MCF 10A (cell line): ENCODE results near the gene ELOVL5. TPM values are rescaled to one million over a fixed set of nuclear protein-coding genes. Genes with fewer than 3 reads are reported as not detected.

Source experiments
- BruUV-seq: library from RNA; stranded (reverse); fragments of 400-500 nt; replicated peaks from 2 replicates; lab custom pipeline; 2021; lab: Mats Ljungman, UMichigan
- CTCF ChIA-PET: fragments of 300-600 bp; sonication (Branson Sonifier 250); formaldehyde crosslinking; extraction: SDS; loops from one replicate; lab custom pipeline; 2021; ENCODE audit warnings: antibody characterized with exemption, inconsistent platforms; lab: Yijun Ruan, JAX
- POLR2A ChIA-PET: fragments of 300-600, 350-650 bp; sonication (Branson Sonifier 250); formaldehyde crosslinking; extraction: SDS; loops from one replicate; lab custom pipeline; 2020; ENCODE audit warnings: antibody characterized with exemption, inconsistent platforms; lab: Yijun Ruan, JAX
- DNase-seq: peaks from one replicate; pipeline ENCODE4 v3.0.0-alpha.2; 2018; ENCODE audit not compliant: unreplicated experiment
- H3K27ac Mint-ChIP-seq: one replicate; pipeline ENCODE4 v1.8.0; 2022; ENCODE audit warnings: mild to moderate bottlenecking, low read depth, mixed read lengths; ENCODE audit not compliant: unreplicated experiment
- H3K27me3 Mint-ChIP-seq: one replicate; pipeline ENCODE4 v1.8.0; 2022; ENCODE audit warnings: mixed read lengths; ENCODE audit not compliant: insufficient read depth, unreplicated experiment
- H3K36me3 Mint-ChIP-seq: one replicate; pipeline ENCODE4 v1.8.0; 2022; ENCODE audit warnings: mild to moderate bottlenecking, moderate library complexity, mixed read lengths; ENCODE audit not compliant: insufficient read depth, unreplicated experiment
- H3K4me1 Mint-ChIP-seq: one replicate; pipeline ENCODE4 v1.8.0; 2022; ENCODE audit warnings: mixed read lengths; ENCODE audit not compliant: insufficient read depth, unreplicated experiment
- H3K4me3 Mint-ChIP-seq: one replicate; pipeline ENCODE4 v1.8.0; 2022; ENCODE audit warnings: mild to moderate bottlenecking, moderate library complexity, mixed read lengths; ENCODE audit not compliant: unreplicated experiment
- H3K9me3 Mint-ChIP-seq: one replicate; pipeline ENCODE4 v1.8.0; 2022; ENCODE audit warnings: mixed read lengths; ENCODE audit not compliant: unreplicated experiment
- intact Hi-C: fragments of 100-400 bp; cut with micrococcal nuclease; formaldehyde crosslinking; loops from 2 replicates; pipeline ENCODE4 v1.14.1; 2022
- total RNA-seq: library from RNA; stranded (reverse); gene quantifications from 2 replicates; pipeline ENCODE4 v1.2.3, GENCODE V29; 2022
- TF ChIP-seq, protein P1 (sequence below): fragments of 200-600 bp; IDR thresholded peaks from one replicate; pipeline ENCODE4 v1.8.0; 2022; ENCODE audit warnings: antibody characterized with exemption, mild to moderate bottlenecking; ENCODE audit not compliant: unreplicated experiment

Gene ELOVL5
- total RNA-seq, 1 experiment from 2014 or later = 58.3 TPM

DNA sequence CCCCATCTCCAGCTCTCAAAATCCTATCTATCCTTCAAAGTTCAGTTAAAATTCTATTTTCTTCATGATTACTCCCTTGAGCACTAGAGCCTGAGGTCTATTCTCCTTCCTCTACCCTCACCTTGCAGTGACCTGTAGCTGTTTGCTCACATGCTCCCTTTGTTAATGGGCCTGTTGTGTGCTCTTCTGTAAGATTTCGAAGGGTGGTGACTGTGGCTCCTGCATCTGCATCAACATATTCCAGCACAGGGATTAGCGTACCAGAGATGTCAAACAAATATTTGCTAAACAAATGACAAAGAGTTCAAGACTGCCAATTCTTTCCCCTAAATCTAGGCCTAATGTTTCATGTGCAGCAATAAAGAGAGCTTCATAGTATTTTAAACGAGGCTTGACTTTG is 69.5 kb downstream of the ELOVL5 start:
- H3K36me3 Mint-ChIP-seq = peaks cover 11% of the 10 kb centered on the region
- H3K9me3 Mint-ChIP-seq = no peaks in the 10 kb centered on the region
- no TSS peak for BruUV-seq
- no peak overlapping the region for H3K27ac Mint-ChIP-seq
- H3K27me3 Mint-ChIP-seq = no peaks in the 10 kb centered on the region
- CTCF ChIA-PET = interaction anchor here (0.5 to 2.5 kb wide), 5 partner anchors 9 to 275 kb away, joined by 3 to 11 read pairs (median 3); no protein-coding TSS in a partner anchor
- no peak for DNase-seq
- H3K4me1 Mint-ChIP-seq = no peaks in the 10 kb centered on the region
- intact Hi-C loops = no loop called here
- no peak overlapping the region for H3K4me3 Mint-ChIP-seq
- TF ChIP-seq, protein P1, sequence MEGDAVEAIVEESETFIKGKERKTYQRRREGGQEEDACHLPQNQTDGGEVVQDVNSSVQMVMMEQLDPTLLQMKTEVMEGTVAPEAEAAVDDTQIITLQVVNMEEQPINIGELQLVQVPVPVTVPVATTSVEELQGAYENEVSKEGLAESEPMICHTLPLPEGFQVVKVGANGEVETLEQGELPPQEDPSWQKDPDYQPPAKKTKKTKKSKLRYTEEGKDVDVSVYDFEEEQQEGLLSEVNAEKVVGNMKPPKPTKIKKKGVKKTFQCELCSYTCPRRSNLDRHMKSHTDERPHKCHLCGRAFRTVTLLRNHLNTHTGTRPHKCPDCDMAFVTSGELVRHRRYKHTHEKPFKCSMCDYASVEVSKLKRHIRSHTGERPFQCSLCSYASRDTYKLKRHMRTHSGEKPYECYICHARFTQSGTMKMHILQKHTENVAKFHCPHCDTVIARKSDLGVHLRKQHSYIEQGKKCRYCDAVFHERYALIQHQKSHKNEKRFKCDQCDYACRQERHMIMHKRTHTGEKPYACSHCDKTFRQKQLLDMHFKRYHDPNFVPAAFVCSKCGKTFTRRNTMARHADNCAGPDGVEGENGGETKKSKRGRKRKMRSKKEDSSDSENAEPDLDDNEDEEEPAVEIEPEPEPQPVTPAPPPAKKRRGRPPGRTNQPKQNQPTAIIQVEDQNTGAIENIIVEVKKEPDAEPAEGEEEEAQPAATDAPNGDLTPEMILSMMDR = no peak
- POLR2A ChIA-PET = interaction anchor here (1.2 kb wide), 1 partner anchor 9 kb away, joined by 3 read pairs; no protein-coding TSS in a partner anchor

DNA sequence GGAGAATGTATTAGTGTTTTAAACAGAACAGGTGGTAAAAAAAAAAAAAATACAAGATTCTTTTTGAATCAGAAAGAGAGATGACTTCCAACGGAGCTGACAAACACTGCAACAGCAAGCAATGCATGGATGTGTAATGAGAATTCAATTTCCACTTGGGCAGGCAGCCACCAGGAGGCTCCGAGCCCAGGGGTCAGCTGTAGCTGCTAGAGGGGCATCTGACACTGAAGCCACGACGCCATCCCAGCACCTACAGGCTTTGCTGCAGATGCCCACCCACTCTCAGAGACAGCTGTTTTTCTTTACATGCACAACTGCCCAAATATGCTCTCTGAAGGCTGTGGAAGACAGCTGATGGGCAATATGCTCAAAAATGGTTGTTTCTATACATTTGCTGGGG is 75.4 kb downstream of the ELOVL5 start:
- H3K9me3 Mint-ChIP-seq = no peaks in the 10 kb centered on the region
- DNase-seq = no peak
- POLR2A ChIA-PET = interaction anchor here (1.1 to 1.2 kb wide), 2 partner anchors 11 to 23 kb away, joined by 5 read pairs; no protein-coding TSS in a partner anchor
- peaks cover 44% of the 10 kb centered on the region for H3K36me3 Mint-ChIP-seq
- no peak overlapping the region for H3K27ac Mint-ChIP-seq
- CTCF ChIA-PET = interaction anchor here (0.6 to 1.4 kb wide), 7 partner anchors 13 to 631 kb away, joined by 3 to 6 read pairs (median 3); no protein-coding TSS in a partner anchor
- intact Hi-C loops = no loop called here
- H3K4me1 Mint-ChIP-seq = no peaks in the 10 kb centered on the region
- H3K4me3 Mint-ChIP-seq = no peak overlapping the region
- TF ChIP-seq, protein P1 = no peak
- no peaks in the 10 kb centered on the region for H3K27me3 Mint-ChIP-seq
- BruUV-seq = no TSS peak

DNA sequence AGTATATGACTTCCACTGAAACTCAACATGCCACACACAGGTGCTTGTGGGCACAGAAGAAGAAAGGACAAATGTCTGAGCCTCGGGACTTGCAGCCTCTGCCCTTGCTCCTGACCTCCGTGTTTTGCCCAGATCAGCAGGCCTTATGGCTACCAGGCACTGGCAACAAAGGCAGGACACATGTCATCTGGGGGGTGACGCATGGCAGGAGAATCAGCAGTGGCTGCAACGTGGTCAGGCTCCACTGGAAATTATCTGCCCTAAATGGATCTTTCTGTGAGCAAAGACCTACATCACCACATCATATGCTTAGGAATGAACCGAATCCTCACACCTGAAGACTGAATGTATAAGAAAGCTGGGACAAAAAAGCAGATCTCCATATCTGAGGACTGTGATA is 78.9 kb downstream of the ELOVL5 start:
- Mint-ChIP-seq H3K9me3 (no peaks in the 10 kb centered on the region), H3K27me3 (no peaks in the 10 kb centered on the region), H3K36me3 (peaks cover 56% of the 10 kb centered on the region), H3K4me3 (no peak overlapping the region), H3K4me1 (no peaks in the 10 kb centered on the region), H3K27ac (no peak overlapping the region)
- ChIA-PET POLR2A (interaction anchor here (1.3 to 1.5 kb wide), 2 partner anchors 10 to 11 kb away, joined by 3 read pairs; no protein-coding TSS in a partner anchor), CTCF (interaction anchor here (1.4 kb wide), 1 partner anchor 95 kb away, joined by 3 read pairs; no protein-coding TSS in a partner anchor)
- DNase-seq = no peak
- TF ChIP-seq, protein P1 = no peak
- intact Hi-C loops = no loop called here
- no TSS peak for BruUV-seq

DNA sequence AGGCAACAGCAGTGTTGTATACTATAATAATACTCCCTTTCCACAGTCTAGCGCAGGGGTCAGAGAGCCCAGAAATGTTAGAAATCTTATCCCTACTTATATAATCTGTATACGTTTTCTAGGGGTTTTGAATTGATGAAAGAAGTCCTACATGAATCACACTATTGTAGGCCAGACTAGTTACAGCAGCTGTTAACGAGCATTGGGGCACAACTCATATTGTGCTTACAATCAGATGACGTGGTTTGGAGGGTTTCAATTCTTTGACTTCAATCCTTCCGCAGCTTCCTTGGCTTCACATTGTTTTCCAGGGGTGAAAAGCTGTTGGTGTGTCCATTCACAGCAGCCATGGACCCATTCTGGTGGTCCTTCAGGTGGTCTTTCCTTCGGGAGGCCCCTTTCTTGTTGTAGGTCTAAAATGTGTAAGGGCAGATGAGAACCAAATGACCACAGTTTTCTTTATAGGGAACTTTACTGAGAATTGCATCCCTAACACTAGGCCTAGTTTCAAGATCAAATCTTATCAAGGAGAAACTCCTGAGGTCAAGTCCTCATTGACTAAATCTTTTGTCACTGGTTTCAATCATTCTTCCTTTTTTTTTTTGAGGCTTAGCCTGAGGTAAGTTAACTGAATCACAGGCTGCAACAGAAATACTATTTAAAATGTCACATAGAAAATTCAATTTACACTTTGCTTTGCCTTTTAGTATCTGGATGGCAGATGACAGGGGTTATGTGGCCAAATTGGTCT is 79.7 kb downstream of the ELOVL5 start:
- DNase-seq = no peak
- no peaks in the 10 kb centered on the region for H3K27me3 Mint-ChIP-seq
- H3K36me3 Mint-ChIP-seq = peaks cover 56% of the 10 kb centered on the region
- no peaks in the 10 kb centered on the region for H3K4me1 Mint-ChIP-seq
- no peak overlapping the region for H3K27ac Mint-ChIP-seq
- ChIA-PET POLR2A (interaction anchor here (1.5 kb wide), 1 partner anchor 10 kb away, joined by 3 read pairs; no protein-coding TSS in a partner anchor), CTCF (no interaction called here)
- no TSS peak for BruUV-seq
- no peak overlapping the region for H3K4me3 Mint-ChIP-seq
- intact Hi-C loops = no loop called here
- TF ChIP-seq, protein P1 = no peak
- no peaks in the 10 kb centered on the region for H3K9me3 Mint-ChIP-seq
